PC-3 (cell line): ENCODE data around the gene FGF11. TPM values are rescaled to one million over a fixed set of nuclear protein-coding genes. Genes with fewer than 3 reads are reported as not detected.

Experiments
- ATAC-seq: fragments of 200-7000 bp; cut with Tn5 transposase; 2 replicates; pipeline ENCODE4 v1.9.1; 2020; ENCODE audit warnings: mild to moderate bottlenecking, moderate library complexity
- BruUV-seq: library from RNA; stranded (reverse); fragments of 400-500 nt; replicated peaks from 2 replicates; lab custom pipeline; 2021; lab: Mats Ljungman, UMichigan
- CTCF ChIA-PET: fragments of 300-600 bp; sonication (Branson Sonifier 250); formaldehyde crosslinking; loops from one replicate; lab custom pipeline; 2022; ENCODE audit warnings: antibody characterized with exemption; lab: Charles Lee
- POLR2A ChIA-PET: fragments of 300-600 bp; sonication (Branson Sonifier 250); formaldehyde crosslinking; loops from one replicate; lab custom pipeline; 2022; ENCODE audit warnings: antibody characterized with exemption; ENCODE audit not compliant: unreplicated experiment; lab: Charles Lee
- DNase-seq: peaks from one replicate; pipeline ENCODE4 v3.0.0-alpha.2; 2015
- H2AFZ ChIP-seq: fragments of 300-600 bp; sonication (generic); 2 replicates; pipeline ENCODE4 v1.6.0; 2016; ENCODE audit warnings: antibody characterized with exemption, low read length
- H3F3A ChIP-seq: fragments of 300-600 bp; sonication (generic); one replicate; pipeline ENCODE4 v1.6.0; 2017; ENCODE audit warnings: antibody characterized with exemption, low read length, control low read depth, mild to moderate bottlenecking; ENCODE audit not compliant: unreplicated experiment
- H3K27ac ChIP-seq: fragments of 300-600 bp; sonication (generic); 2 replicates; pipeline ENCODE4 v1.5.1; 2016; ENCODE audit warnings: mild to moderate bottlenecking, low read length
- H3K27me3 ChIP-seq: fragments of 300-600 bp; sonication (generic); 2 replicates; pipeline ENCODE4 v1.6.1; 2016; ENCODE audit warnings: low read length, mixed read lengths
- H3K36me3 ChIP-seq: fragments of 300-600 bp; sonication (generic); 2 replicates; pipeline ENCODE4 v1.6.1; 2016; ENCODE audit warnings: low read depth, mixed run types, low read length, mixed read lengths
- H3K4me1 ChIP-seq: fragments of 300-600 bp; sonication (generic); 2 replicates; pipeline ENCODE4 v1.5.1; 2016; ENCODE audit warnings: low read length; ENCODE audit not compliant: insufficient read depth
- H3K4me2 ChIP-seq: fragments of 300-600 bp; sonication (generic); 2 replicates; pipeline ENCODE4 v1.6.0; 2016; ENCODE audit warnings: low read length
- H3K4me3 ChIP-seq: fragments of 300-600 bp; sonication (generic); 2 replicates; pipeline ENCODE4 v1.5.1; 2016; ENCODE audit warnings: mild to moderate bottlenecking, low read length, mixed read lengths
- H3K79me2 ChIP-seq: fragments of 300-600 bp; sonication (generic); 2 replicates; pipeline ENCODE4 v1.6.1; 2017; ENCODE audit warnings: low read length, mixed read lengths
- H3K9ac ChIP-seq: fragments of 300-600 bp; sonication (generic); 2 replicates; pipeline ENCODE4 v1.6.0; 2016; ENCODE audit warnings: mild to moderate bottlenecking, low read length
- H3K9me2 ChIP-seq: fragments of 300-600 bp; sonication (generic); replicated peaks from 2 replicates; pipeline ENCODE4 v1.6.1; 2016; ENCODE audit warnings: mixed run types, low read length, mixed read lengths
- H3K9me3 ChIP-seq: fragments of 300-600 bp; sonication (generic); 2 replicates; pipeline ENCODE4 v1.6.1; 2016; ENCODE audit warnings: low read length, mixed read lengths
- H4K20me1 ChIP-seq: fragments of 300-600 bp; sonication (generic); 2 replicates; pipeline ENCODE4 v1.6.1; 2016; ENCODE audit warnings: low read length, mixed read lengths
- EZH2 ChIP-seq: fragments of 300-600 bp; sonication (generic); IDR thresholded peaks from one replicate; pipeline ENCODE4 v1.6.1; 2017; ENCODE audit warnings: antibody characterized with exemption, mild to moderate bottlenecking, low read length; ENCODE audit not compliant: unreplicated experiment
- EZH2phosphoT487 ChIP-seq: fragments of 300-600 bp; sonication (generic); IDR thresholded peaks from 2 replicates; pipeline ENCODE4 v1.6.1; 2018; ENCODE audit warnings: mild to moderate bottlenecking, antibody characterized with exemption, low read length, borderline replicate concordance
- intact Hi-C: fragments of 100-400 bp; cut with micrococcal nuclease; formaldehyde crosslinking; loops from 2 replicates; pipeline ENCODE4 v1.9.0; 2023
- total RNA-seq: library from RNA; depleted of rRNA; stranded (reverse); fragments of >200 nt; gene quantifications from 2 replicates; pipeline ENCODE4 v1.2.3, GENCODE V29; 2014
- TF ChIP-seq, protein P1 (sequence below): fragments of 300-600 bp; sonication (generic); conservative IDR thresholded peaks from 2 replicates; pipeline ENCODE4 v1.5.1; 2017; ENCODE audit warnings: antibody characterized with exemption, low read depth, mild to moderate bottlenecking, low read length

The FGF11 gene
- total RNA-seq, 1 experiment from 2014 or later = 0.69 TPM

DNA sequence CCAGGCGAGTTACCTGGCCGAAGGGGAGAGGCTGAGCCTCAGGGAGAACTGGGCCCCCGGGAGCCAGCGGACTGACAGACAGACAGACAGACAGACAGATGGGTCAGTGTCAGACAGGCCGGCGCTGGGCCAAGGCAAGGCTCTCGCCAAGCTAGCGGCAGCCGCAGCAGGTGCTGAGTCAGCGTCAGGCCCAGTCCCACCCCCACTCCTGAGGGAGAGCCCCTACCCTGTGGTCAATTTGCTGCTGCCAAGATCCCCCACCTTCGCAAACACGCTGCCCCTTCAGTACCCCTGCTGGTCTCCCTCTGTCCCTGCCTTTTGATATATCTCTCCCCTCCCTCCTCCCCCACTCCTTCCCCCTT, 1.5 kb downstream of the FGF11 start:
- peak overlapping the region; percentile 74 for H3K4me3 ChIP-seq
- no peaks in the 10 kb centered on the region for H3K27me3 ChIP-seq
- H3K79me2 ChIP-seq = 0 out of 2 replicates have a peak, but pooled peaks cover 5% of the 10 kb centered on the region
- peak; percentile 36 for DNase-seq
- TF ChIP-seq EZH2 (no peak), EZH2phosphoT487 (no peak)
- TF ChIP-seq, protein P1, sequence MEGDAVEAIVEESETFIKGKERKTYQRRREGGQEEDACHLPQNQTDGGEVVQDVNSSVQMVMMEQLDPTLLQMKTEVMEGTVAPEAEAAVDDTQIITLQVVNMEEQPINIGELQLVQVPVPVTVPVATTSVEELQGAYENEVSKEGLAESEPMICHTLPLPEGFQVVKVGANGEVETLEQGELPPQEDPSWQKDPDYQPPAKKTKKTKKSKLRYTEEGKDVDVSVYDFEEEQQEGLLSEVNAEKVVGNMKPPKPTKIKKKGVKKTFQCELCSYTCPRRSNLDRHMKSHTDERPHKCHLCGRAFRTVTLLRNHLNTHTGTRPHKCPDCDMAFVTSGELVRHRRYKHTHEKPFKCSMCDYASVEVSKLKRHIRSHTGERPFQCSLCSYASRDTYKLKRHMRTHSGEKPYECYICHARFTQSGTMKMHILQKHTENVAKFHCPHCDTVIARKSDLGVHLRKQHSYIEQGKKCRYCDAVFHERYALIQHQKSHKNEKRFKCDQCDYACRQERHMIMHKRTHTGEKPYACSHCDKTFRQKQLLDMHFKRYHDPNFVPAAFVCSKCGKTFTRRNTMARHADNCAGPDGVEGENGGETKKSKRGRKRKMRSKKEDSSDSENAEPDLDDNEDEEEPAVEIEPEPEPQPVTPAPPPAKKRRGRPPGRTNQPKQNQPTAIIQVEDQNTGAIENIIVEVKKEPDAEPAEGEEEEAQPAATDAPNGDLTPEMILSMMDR = no peak
- no peaks in the 10 kb centered on the region for H3K9me3 ChIP-seq
- peaks cover 4% of the 10 kb centered on the region; the same call in 1 of the 2 replicates for H3K4me1 ChIP-seq
- H3K27ac ChIP-seq = no peak overlapping the region
- ChIA-PET POLR2A (interaction anchor here (0.7 kb wide), 1 partner anchor 247 kb away, joined by 5 read pairs; no protein-coding TSS in a partner anchor), CTCF (no interaction called here)
- no peaks in the 10 kb centered on the region for H4K20me1 ChIP-seq
- BruUV-seq = no TSS peak
- no peaks in the 10 kb centered on the region for H3K9me2 ChIP-seq
- no peaks in the 10 kb centered on the region for H3F3A ChIP-seq
- H3K4me2 ChIP-seq = peak overlapping the region; percentile 98
- peak; percentile 30 for ATAC-seq
- intact Hi-C loops = no loop called here
- peak overlapping the region; percentile 81; the same call in 1 of the 2 replicates for H2AFZ ChIP-seq
- H3K9ac ChIP-seq = no peak overlapping the region
- no peaks in the 10 kb centered on the region for H3K36me3 ChIP-seq

DNA sequence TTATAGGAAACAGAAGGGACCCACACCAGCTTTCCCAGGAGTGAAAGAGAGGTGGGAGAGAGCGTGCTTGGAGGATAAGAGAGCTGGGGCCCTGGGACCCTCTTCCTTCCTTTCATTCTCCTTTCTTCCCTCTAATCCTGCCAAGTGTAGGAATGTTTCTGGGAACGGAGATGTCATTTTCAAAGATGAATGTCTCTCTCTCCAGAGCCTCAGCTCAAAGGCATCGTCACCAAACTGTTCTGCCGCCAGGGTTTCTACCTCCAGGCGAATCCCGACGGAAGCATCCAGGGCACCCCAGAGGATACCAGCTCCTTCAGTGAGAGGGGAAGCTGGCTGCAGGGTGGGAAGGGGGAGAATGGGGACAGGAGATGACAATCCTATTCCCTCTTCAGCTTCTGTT, 2.0 kb downstream of the FGF11 start:
- BruUV-seq = no TSS peak
- peak overlapping the region; percentile 98; the same call in 1 of the 2 replicates for H3K4me2 ChIP-seq
- intact Hi-C loops = no loop called here

DNA sequence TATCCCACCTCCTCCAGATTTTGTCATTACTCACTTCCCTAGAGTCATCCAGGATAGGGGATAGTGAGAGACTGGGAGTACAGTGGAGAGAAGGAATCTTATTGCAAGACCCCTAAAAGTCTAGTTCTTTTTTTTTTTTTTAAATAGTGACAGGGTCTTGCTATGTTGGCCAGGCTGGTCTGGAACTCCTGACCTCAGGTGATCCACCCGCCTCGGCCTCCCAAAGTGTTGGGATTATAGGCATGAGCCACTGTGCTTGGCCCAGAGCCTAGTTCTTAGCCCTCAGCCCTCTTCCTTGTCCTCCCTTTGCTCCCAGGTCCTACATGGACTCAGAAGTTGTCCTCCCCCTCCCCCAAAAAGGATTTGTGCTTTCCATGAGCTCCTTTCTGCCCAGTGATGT, 2.8 kb downstream of the FGF11 start:
- Histone ChIP-seq H4K20me1 (no peaks in the 10 kb centered on the region), H3K9ac (no peak overlapping the region), H3K9me3 (no peaks in the 10 kb centered on the region), H2AFZ (no peak overlapping the region), H3K36me3 (no peaks in the 10 kb centered on the region), H3K4me1 (no peaks in the 10 kb centered on the region; the same call in 1 of the 2 replicates), H3K4me2 (no peak overlapping the region), H3K79me2 (no peaks in the 10 kb centered on the region), H3K27ac (no peak overlapping the region), H3K4me3 (no peak overlapping the region), H3F3A (no peaks in the 10 kb centered on the region), H3K27me3 (no peaks in the 10 kb centered on the region), H3K9me2 (no peaks in the 10 kb centered on the region)
- ATAC-seq (no peak), DNase-seq (no peak)
- TF ChIP-seq, protein P1 = no peak
- TF ChIP-seq EZH2 = no peak
- CTCF ChIA-PET = no interaction called here
- BruUV-seq = no TSS peak
- POLR2A ChIA-PET = no interaction called here
- intact Hi-C loops = no loop called here

More for the DNA sequence above, 2.0 kb downstream of the FGF11 start:
- no peak overlapping the region for H3K9ac ChIP-seq
- no peaks in the 10 kb centered on the region for H3K9me2 ChIP-seq
- ChIA-PET POLR2A (interaction anchor here (0.7 kb wide), 1 partner anchor 248 kb away, joined by 5 read pairs; no protein-coding TSS in a partner anchor), CTCF (no interaction called here)
- H3K79me2 ChIP-seq = 0 out of 2 replicates have a peak, but pooled peaks cover 5% of the 10 kb centered on the region
- TF ChIP-seq EZH2phosphoT487 = no peak
- TF ChIP-seq, protein P1 = no peak
- no peak for TF ChIP-seq EZH2
- H3K9me3 ChIP-seq = no peaks in the 10 kb centered on the region
- ATAC-seq (no peak), DNase-seq (no peak)
- H3K27ac ChIP-seq = no peak overlapping the region
- no peaks in the 10 kb centered on the region for H3K36me3 ChIP-seq
- peaks cover 3% of the 10 kb centered on the region; the same call in 1 of the 2 replicates for H3K4me1 ChIP-seq
- H2AFZ ChIP-seq = no peak overlapping the region
- no peaks in the 10 kb centered on the region for H4K20me1 ChIP-seq
- no peaks in the 10 kb centered on the region for H3F3A ChIP-seq
- no peaks in the 10 kb centered on the region for H3K27me3 ChIP-seq
- H3K4me3 ChIP-seq = no peak overlapping the region
